HFFc6 (cell line): ENCODE data around the gene GPAT3. TPM values are rescaled to one million over a fixed set of nuclear protein-coding genes. Genes with fewer than 3 reads are reported as not detected.

Source experiments
- DNase-seq: peaks from one replicate; pipeline ENCODE4 v3.0.0-alpha.2; 2018
- H3K27ac Mint-ChIP-seq: 2 replicates; pipeline ENCODE4 v1.8.0; 2020; ENCODE audit warnings: mild to moderate bottlenecking, mixed read lengths
- H3K27me3 Mint-ChIP-seq: 2 replicates; pipeline ENCODE4 v1.8.0; 2021; ENCODE audit warnings: mild to moderate bottlenecking, moderate library complexity, mixed read lengths; ENCODE audit not compliant: insufficient read depth
- H3K36me3 Mint-ChIP-seq: 2 replicates; pipeline ENCODE4 v1.8.0; 2021; ENCODE audit warnings: low read depth, mixed read lengths
- H3K4me1 Mint-ChIP-seq: 2 replicates; pipeline ENCODE4 v1.8.0; 2020; ENCODE audit warnings: low read depth, mixed read lengths
- H3K4me3 Mint-ChIP-seq: 2 replicates; pipeline ENCODE4 v1.8.0; 2020; ENCODE audit warnings: mild to moderate bottlenecking, moderate library complexity, mixed read lengths
- H3K9me3 Mint-ChIP-seq: 2 replicates; pipeline ENCODE4 v1.8.0; 2020; ENCODE audit warnings: mild to moderate bottlenecking, mixed read lengths
- CTCF ChIP-seq: fragments of 200-600 bp; sonication (generic); IDR thresholded peaks from 2 replicates; pipeline ENCODE4 v1.5.0; 2021; ENCODE audit warnings: antibody characterized with exemption, mild to moderate bottlenecking
- total RNA-seq, 6 experiments: library from RNA; stranded (reverse); fragmentation: NEBNext Ultra II Directional; extraction: Animal tissue kit (Norgen Biotek cat#: 25700); gene quantifications; 2 replicates in 1 of 6; 3 replicates in 5 of 6; pipeline ENCODE4 v1.2.3, GENCODE V29; 2021

The GPAT3 gene
- total RNA-seq, 6 experiments from 2014 or later = 0.51 to 1.8 (median 0.79) TPM

GRCh38 chr4:83561381-83561780, 25.5 kb downstream of the GPAT3 start:
- H3K4me1 Mint-ChIP-seq = peaks cover 21% of the 10 kb centered on the region
- H3K4me3 Mint-ChIP-seq = no peak overlapping the region
- no peaks in the 10 kb centered on the region for H3K36me3 Mint-ChIP-seq
- DNase-seq = peak; percentile 30
- no peak overlapping the region for H3K27ac Mint-ChIP-seq
- no peaks in the 10 kb centered on the region for H3K9me3 Mint-ChIP-seq
- H3K27me3 Mint-ChIP-seq = peaks cover 3% of the 10 kb centered on the region; the same call in 1 of the 2 replicates
- TF ChIP-seq CTCF = no peak

GRCh38 chr4:83563998-83564397, 28.1 kb downstream of the GPAT3 start:
- H3K27me3 Mint-ChIP-seq = no peaks in the 10 kb centered on the region
- DNase-seq = no peak
- no peak overlapping the region for H3K27ac Mint-ChIP-seq
- H3K36me3 Mint-ChIP-seq = no peaks in the 10 kb centered on the region
- H3K9me3 Mint-ChIP-seq = no peaks in the 10 kb centered on the region
- H3K4me1 Mint-ChIP-seq = peaks cover 11% of the 10 kb centered on the region
- TF ChIP-seq CTCF = no peak
- H3K4me3 Mint-ChIP-seq = no peak overlapping the region

- no peaks in the 10 kb centered on the region for H3K27me3 Mint-ChIP-seq
- DNase-seq = no peak
- no peaks in the 10 kb centered on the region for H3K9me3 Mint-ChIP-seq
- H3K27ac Mint-ChIP-seq = no peak overlapping the region
- TF ChIP-seq CTCF = no peak
- no peaks in the 10 kb centered on the region for H3K36me3 Mint-ChIP-seq
- no peak overlapping the region for H3K4me3 Mint-ChIP-seq
- no peaks in the 10 kb centered on the region for H3K4me1 Mint-ChIP-seq
Observed at GRCh38 chr4:83568062-83568461, 32.2 kb downstream of the GPAT3 start.

GRCh38 chr4:83569429-83569828, 33.5 kb downstream of the GPAT3 start:
- H3K4me1 Mint-ChIP-seq = no peaks in the 10 kb centered on the region
- H3K27me3 Mint-ChIP-seq = peaks cover 2% of the 10 kb centered on the region; the same call in 1 of the 2 replicates
- TF ChIP-seq CTCF = no peak
- no peak overlapping the region for H3K4me3 Mint-ChIP-seq
- no peaks in the 10 kb centered on the region for H3K36me3 Mint-ChIP-seq
- no peak for DNase-seq
- no peak overlapping the region for H3K27ac Mint-ChIP-seq
- H3K9me3 Mint-ChIP-seq = no peaks in the 10 kb centered on the region

GRCh38 chr4:83569987-83570386, 34.1 kb downstream of the GPAT3 start:
- no peak overlapping the region for H3K4me3 Mint-ChIP-seq
- no peaks in the 10 kb centered on the region for H3K4me1 Mint-ChIP-seq
- no peak for TF ChIP-seq CTCF
- peaks cover 2% of the 10 kb centered on the region; the same call in 1 of the 2 replicates for H3K27me3 Mint-ChIP-seq
- no peak overlapping the region for H3K27ac Mint-ChIP-seq
- no peaks in the 10 kb centered on the region for H3K9me3 Mint-ChIP-seq
- no peak for DNase-seq
- no peaks in the 10 kb centered on the region for H3K36me3 Mint-ChIP-seq

- Mint-ChIP-seq H3K4me1 (no peaks in the 10 kb centered on the region), H3K4me3 (no peak overlapping the region), H3K36me3 (no peaks in the 10 kb centered on the region), H3K9me3 (no peaks in the 10 kb centered on the region), H3K27ac (no peak overlapping the region), H3K27me3 (peaks cover 2% of the 10 kb centered on the region; the same call in 1 of the 2 replicates)
- TF ChIP-seq CTCF = no peak
- no peak for DNase-seq
Observed at GRCh38 chr4:83572848-83573247, 36.9 kb downstream of the GPAT3 start.
